ENCODE data around the gene HMX3. TPM values are rescaled to one million over a fixed set of nuclear protein-coding genes. Genes with fewer than 3 reads are reported as not detected.
"Not testable (repeated sequence)": the region's sequence is repeated elsewhere in the genome, so short reads cannot be mapped to it uniquely, and the experiment has no call there.

The HMX3 gene
- total and polyA plus RNA-seq, 11 donors = 0.27 TPM; not detected in 10

DNA sequence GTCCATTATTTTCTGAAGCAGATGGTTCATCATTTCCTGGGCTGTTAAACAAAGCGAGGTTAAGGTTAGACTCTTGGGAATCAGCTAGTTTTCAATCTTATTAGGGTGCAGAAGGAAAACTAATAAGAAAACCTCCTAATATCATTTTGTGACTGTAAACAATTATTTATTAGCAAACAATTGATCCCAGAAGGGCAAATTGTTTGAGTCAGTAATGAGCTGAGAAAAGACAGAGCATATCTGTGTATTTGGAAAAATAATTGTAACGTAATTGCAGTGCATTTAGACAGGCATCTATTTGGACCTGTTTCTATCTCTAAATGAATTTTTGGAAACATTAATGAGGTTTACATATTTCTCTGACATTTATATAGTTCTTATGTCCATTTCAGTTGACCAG lies 28.5 kb downstream of the HMX3 start:
- no peak for DNase-seq
- 89 to 94% (median 93%) methylated on average over 2 of the region's 2 CpGs for WGBS, 4 donors
- ATAC-seq = no peak
- intact Hi-C loops (cut with DNase I) = no loop called here
- H3K4me3 ChIP-seq = no peak overlapping the region
- no peaks in the 10 kb centered on the region for H3K27me3 ChIP-seq
- H3K9me3 ChIP-seq = no peaks in the 10 kb centered on the region
- TF ChIP-seq POLR2A (IDR thresholded peaks at IDR 0.05) (no peak), CTCF (IDR thresholded peaks at IDR 0.05) (no peak)
- H3K36me3 ChIP-seq = peaks cover 0 to 97% (median 81%) of the 10 kb centered on the region in 9 donors
- H3K4me1 ChIP-seq = peaks cover 0 to 17% (median 0%) of the 10 kb centered on the region in 12 donors
- H3K27ac ChIP-seq = no peak overlapping the region

- ATAC-seq (no peak), DNase-seq (no peak)
- peaks cover 0 to 94% (median 80%) of the 10 kb centered on the region in 9 donors for H3K36me3 ChIP-seq
- intact Hi-C loops (cut with DNase I) = no loop called here
- no peak overlapping the region for H3K4me3 ChIP-seq
- H3K27ac ChIP-seq = no peak overlapping the region
- H3K9me3 ChIP-seq = no peaks in the 10 kb centered on the region
- peaks cover 0 to 5% (median 0%) of the 10 kb centered on the region in 12 donors for H3K4me1 ChIP-seq
- no peak for TF ChIP-seq POLR2A (IDR thresholded peaks at IDR 0.05)
- TF ChIP-seq CTCF (IDR thresholded peaks at IDR 0.05) = no peak
- no peaks in the 10 kb centered on the region for H3K27me3 ChIP-seq
- WGBS, 4 donors = 69 to 80% (median 77%) methylated on average over 4 of the region's 4 CpGs
These were observed 29.8 kb downstream of the HMX3 start for GRCh38 chr10:123165445-123166072.

DNA sequence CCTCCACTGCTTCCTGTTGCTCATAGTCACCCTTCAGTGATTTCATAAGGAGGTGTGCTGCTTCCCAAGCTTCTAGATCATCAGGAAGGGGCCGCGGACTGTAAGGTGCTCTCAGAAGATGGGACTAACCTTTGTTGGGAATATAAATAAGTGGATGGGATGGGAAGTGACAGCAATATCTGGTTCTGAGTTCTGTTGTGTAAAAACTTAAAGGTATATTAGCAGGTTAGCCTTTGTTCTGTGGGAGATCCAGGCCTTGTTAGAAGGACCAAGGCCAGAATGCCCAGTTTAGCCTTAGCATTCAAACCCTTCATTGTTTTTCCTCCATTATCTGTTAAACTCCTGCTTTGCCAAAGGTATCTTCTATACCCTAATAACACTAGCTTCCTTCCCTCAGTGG lies 30.8 kb downstream of the HMX3 start:
- TF ChIP-seq POLR2A (IDR thresholded peaks at IDR 0.05) (no peak), CTCF (IDR thresholded peaks at IDR 0.05) (no peak)
- DNase-seq = no peak
- H3K9me3 ChIP-seq = no peaks in the 10 kb centered on the region
- H3K27me3 ChIP-seq = no peaks in the 10 kb centered on the region
- intact Hi-C loops (cut with DNase I) = no loop called here
- WGBS, 4 donors = 91 to 98% (median 95%) methylated on average over 2 of the region's 2 CpGs
- ATAC-seq = no peak
- no peaks in the 10 kb centered on the region for H3K4me1 ChIP-seq
- H3K4me3 ChIP-seq = no peak overlapping the region
- H3K36me3 ChIP-seq = peaks cover 0 to 88% (median 70%) of the 10 kb centered on the region in 9 donors
- H3K27ac ChIP-seq = no peak overlapping the region

DNA sequence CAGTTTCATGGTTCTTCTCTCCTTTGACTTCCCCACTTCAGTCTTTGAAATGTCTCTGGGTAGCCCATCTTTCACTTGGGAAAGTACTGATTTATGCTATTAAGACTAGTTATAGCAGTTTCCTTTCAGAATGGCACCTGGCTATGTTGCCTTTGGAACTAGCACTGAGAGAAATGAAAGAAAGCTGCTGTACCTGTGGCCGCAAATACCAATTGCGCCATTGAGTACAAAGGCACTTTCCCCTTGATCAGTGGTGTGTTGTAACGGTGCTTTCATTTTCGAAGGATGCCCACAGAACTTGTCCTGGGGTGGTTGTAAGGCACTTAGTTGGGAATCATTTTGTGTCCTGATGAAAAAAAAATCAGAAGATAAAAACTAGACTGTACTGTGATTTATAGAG lies 35.2 kb downstream of the HMX3 start:
- DNase-seq (no peak), ATAC-seq (no peak)
- H3K9me3 ChIP-seq = no peaks in the 10 kb centered on the region
- no peaks in the 10 kb centered on the region for H3K4me1 ChIP-seq
- intact Hi-C loops (cut with DNase I) = no loop called here
- H3K4me3 ChIP-seq = no peak overlapping the region
- no peak overlapping the region for H3K27ac ChIP-seq
- 97 to 99% (median 98%) methylated on average over 4 of the region's 4 CpGs for WGBS, 4 donors
- TF ChIP-seq CTCF (IDR thresholded peaks at IDR 0.05) = no peak
- no peak for TF ChIP-seq POLR2A (IDR thresholded peaks at IDR 0.05)
- no peaks in the 10 kb centered on the region for H3K27me3 ChIP-seq
- peaks cover 0 to 49% (median 29%) of the 10 kb centered on the region in 9 donors for H3K36me3 ChIP-seq

GRCh38 chr10:123171616-123172015 lies 35.8 kb downstream of the HMX3 start:
- H3K9me3 ChIP-seq; H3K27me3 ChIP-seq; intact Hi-C loops (cut with DNase I); DNase-seq; H3K4me3 ChIP-seq; ATAC-seq; H3K4me1 ChIP-seq; H3K27ac ChIP-seq: not testable (repeated sequence)
- WGBS, 4 donors = 95 to 98% (median 97%) methylated on average over 10 of the region's 10 CpGs
- H3K36me3 ChIP-seq = peaks cover 0 to 47% (median 23%) of the 10 kb centered on the region in 9 donors
